WTC11 (cell line): ENCODE results near the gene PROZ. TPM values are rescaled to one million over a fixed set of nuclear protein-coding genes. Genes with fewer than 3 reads are reported as not detected.
A peak's percentile ranks its signal among the peaks of the same experiment; 100 is the strongest.

ENCODE experiments used
- ATAC-seq: fragments of 200-7000 bp; cut with Tn5 transposase; 2 replicates; pipeline ENCODE4 v1.10.0; 2021; ENCODE audit warnings: mild to moderate bottlenecking, moderate library complexity
- CTCF ChIA-PET: fragments of 300-600 bp; sonication (Branson Sonifier 250); formaldehyde crosslinking; loops from one replicate; lab custom pipeline; 2021; ENCODE audit warnings: antibody characterized with exemption; lab: Charles Lee
- POLR2A ChIA-PET: fragments of 350-600 bp; sonication (Branson Sonifier 250); formaldehyde crosslinking; loops from one replicate; lab custom pipeline; 2021; ENCODE audit warnings: antibody characterized with exemption; lab: Charles Lee
- DNase-seq: peaks from one replicate; pipeline ENCODE4 v3.0.0; 2021; ENCODE audit warnings: low spot score
- H3K27ac Mint-ChIP-seq: 2 replicates; pipeline ENCODE4 v1.8.0; 2021; ENCODE audit warnings: mixed read lengths
- H3K27me3 Mint-ChIP-seq: 2 replicates; pipeline ENCODE4 v1.8.0; 2021; ENCODE audit warnings: low read depth, mild to moderate bottlenecking, moderate library complexity, mixed read lengths
- H3K36me3 Mint-ChIP-seq: 2 replicates; pipeline ENCODE4 v1.8.0; 2021; ENCODE audit warnings: mixed read lengths
- H3K4me1 Mint-ChIP-seq: 2 replicates; pipeline ENCODE4 v1.8.0; 2022; ENCODE audit warnings: mixed read lengths
- H3K4me3 Mint-ChIP-seq: 2 replicates; pipeline ENCODE4 v1.8.0; 2021; ENCODE audit warnings: mild to moderate bottlenecking, moderate library complexity, mixed read lengths
- H3K9me3 Mint-ChIP-seq: 2 replicates; pipeline ENCODE4 v1.8.0; 2021; ENCODE audit warnings: mixed read lengths
- ETV6 ChIP-seq: sonication (generic); formaldehyde crosslinking; IDR thresholded peaks from 2 replicates; pipeline ENCODE4 v1.8.1; 2022; ENCODE audit warnings: mild to moderate bottlenecking, missing genetic modification reagents
- GABPB1 ChIP-seq: sonication (generic); formaldehyde crosslinking; IDR thresholded peaks from 2 replicates; pipeline ENCODE4 v1.8.1; 2023; ENCODE audit warnings: mild to moderate bottlenecking, missing genetic modification reagents
- GTF2I ChIP-seq: fragments of 250-450 bp; sonication (Bioruptor Pico); conservative IDR thresholded peaks from 2 replicates; pipeline ENCODE4 v1.4.0; 2021; ENCODE audit warnings: mild to moderate bottlenecking
- HMGA2 ChIP-seq: fragments of 250-450 bp; sonication (Bioruptor Pico); IDR thresholded peaks from 2 replicates; pipeline ENCODE4 v1.4.0; 2021; ENCODE audit warnings: mild to moderate bottlenecking, moderate library complexity
- NR2C2 ChIP-seq: sonication (generic); formaldehyde crosslinking; IDR thresholded peaks from 2 replicates; pipeline ENCODE4 v1.8.0; 2022; ENCODE audit warnings: mild to moderate bottlenecking, missing genetic modification reagents
- PRRX2 ChIP-seq: fragments of 250-450 bp; sonication (Bioruptor Pico); IDR thresholded peaks from 2 replicates; pipeline ENCODE4 v1.8.0; 2021; ENCODE audit warnings: mild to moderate bottlenecking
- ZNF121 ChIP-seq: sonication (generic); formaldehyde crosslinking; IDR thresholded peaks from 2 replicates; pipeline ENCODE4 v1.8.0; 2023; ENCODE audit warnings: missing genetic modification reagents
- ZNF263 ChIP-seq: sonication (generic); formaldehyde crosslinking; IDR thresholded peaks from 2 replicates; pipeline ENCODE4 v1.8.1; 2022; ENCODE audit warnings: low read depth, mild to moderate bottlenecking, moderate library complexity, missing genetic modification reagents
- ZNF423 ChIP-seq: fragments of 250-450 bp; sonication (Bioruptor Pico); IDR thresholded peaks from 2 replicates; pipeline ENCODE4 v2.1.2; 2022; ENCODE audit warnings: mild to moderate bottlenecking, moderate library complexity
- total RNA-seq: library from RNA; stranded (reverse); gene quantifications from 3 replicates; pipeline ENCODE4 v1.2.3, GENCODE V29; 2021
- TF ChIP-seq, protein P1 (sequence below): sonication (generic); formaldehyde crosslinking; IDR thresholded peaks from 2 replicates; pipeline ENCODE4 v1.8.0; 2022; ENCODE audit warnings: mild to moderate bottlenecking, missing genetic modification reagents
- TF ChIP-seq, protein P2 (sequence below): sonication (generic); formaldehyde crosslinking; IDR thresholded peaks from 2 replicates; pipeline ENCODE4 v1.8.0; 2022; ENCODE audit warnings: mild to moderate bottlenecking, missing genetic modification reagents
- TF ChIP-seq, protein P3 (sequence below): sonication (generic); formaldehyde crosslinking; IDR thresholded peaks from 2 replicates; pipeline ENCODE4 v1.8.1; 2023; ENCODE audit warnings: mild to moderate bottlenecking, moderate library complexity, missing genetic modification reagents
- TF ChIP-seq, protein P4 (sequence below): sonication (generic); formaldehyde crosslinking; IDR thresholded peaks from 2 replicates; pipeline ENCODE4 v1.8.1; 2022; ENCODE audit warnings: mild to moderate bottlenecking, missing genetic modification reagents, moderate library complexity, borderline replicate concordance
- TF ChIP-seq, protein P5 (sequence below): fragments of 250-450 bp; sonication (Bioruptor Pico); IDR thresholded peaks from 2 replicates; pipeline ENCODE4 v1.9.0; 2021; ENCODE audit warnings: mild to moderate bottlenecking
- TF ChIP-seq, protein P6 (sequence below): fragments of 200-600 bp; IDR thresholded peaks from 2 replicates; pipeline ENCODE4 v1.8.0; 2022; ENCODE audit warnings: antibody characterized with exemption
- TF ChIP-seq, protein P7 (sequence below): fragments of 250-450 bp; sonication (Bioruptor Pico); IDR thresholded peaks from 2 replicates; pipeline ENCODE4 v1.9.0; 2021; ENCODE audit warnings: mild to moderate bottlenecking
- TF ChIP-seq, protein P8 (sequence below): sonication (generic); formaldehyde crosslinking; IDR thresholded peaks from 2 replicates; pipeline ENCODE4 v1.8.0; 2022; ENCODE audit warnings: mild to moderate bottlenecking, missing genetic modification reagents
- TF ChIP-seq, protein P9 (sequence below): sonication (generic); formaldehyde crosslinking; IDR thresholded peaks from 2 replicates; pipeline ENCODE4 v1.8.1; 2022; ENCODE audit warnings: missing genetic modification reagents, borderline replicate concordance

PROZ gene
- total RNA-seq, 1 experiment from 2014 or later: not detected

DNA sequence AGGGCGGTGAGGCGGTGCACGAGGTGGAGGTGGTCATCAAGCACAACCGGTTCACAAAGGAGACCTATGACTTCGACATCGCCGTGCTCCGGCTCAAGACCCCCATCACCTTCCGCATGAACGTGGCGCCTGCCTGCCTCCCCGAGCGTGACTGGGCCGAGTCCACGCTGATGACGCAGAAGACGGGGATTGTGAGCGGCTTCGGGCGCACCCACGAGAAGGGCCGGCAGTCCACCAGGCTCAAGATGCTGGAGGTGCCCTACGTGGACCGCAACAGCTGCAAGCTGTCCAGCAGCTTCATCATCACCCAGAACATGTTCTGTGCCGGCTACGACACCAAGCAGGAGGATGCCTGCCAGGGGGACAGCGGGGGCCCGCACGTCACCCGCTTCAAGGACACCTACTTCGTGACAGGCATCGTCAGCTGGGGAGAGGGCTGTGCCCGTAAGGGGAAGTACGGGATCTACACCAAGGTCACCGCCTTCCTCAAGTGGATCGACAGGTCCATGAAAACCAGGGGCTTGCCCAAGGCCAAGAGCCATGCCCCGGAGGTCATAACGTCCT, 9.4 kb upstream of the PROZ start (continued):
- TF ChIP-seq, protein P1, sequence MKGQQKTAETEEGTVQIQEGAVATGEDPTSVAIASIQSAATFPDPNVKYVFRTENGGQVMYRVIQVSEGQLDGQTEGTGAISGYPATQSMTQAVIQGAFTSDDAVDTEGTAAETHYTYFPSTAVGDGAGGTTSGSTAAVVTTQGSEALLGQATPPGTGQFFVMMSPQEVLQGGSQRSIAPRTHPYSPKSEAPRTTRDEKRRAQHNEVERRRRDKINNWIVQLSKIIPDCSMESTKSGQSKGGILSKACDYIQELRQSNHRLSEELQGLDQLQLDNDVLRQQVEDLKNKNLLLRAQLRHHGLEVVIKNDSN (CRISPR knock-in tag): no peak
- TF ChIP-seq, protein P2, sequence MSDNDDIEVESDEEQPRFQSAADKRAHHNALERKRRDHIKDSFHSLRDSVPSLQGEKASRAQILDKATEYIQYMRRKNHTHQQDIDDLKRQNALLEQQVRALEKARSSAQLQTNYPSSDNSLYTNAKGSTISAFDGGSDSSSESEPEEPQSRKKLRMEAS (CRISPR knock-in tag): no peak
- TF ChIP-seq, protein P3, sequence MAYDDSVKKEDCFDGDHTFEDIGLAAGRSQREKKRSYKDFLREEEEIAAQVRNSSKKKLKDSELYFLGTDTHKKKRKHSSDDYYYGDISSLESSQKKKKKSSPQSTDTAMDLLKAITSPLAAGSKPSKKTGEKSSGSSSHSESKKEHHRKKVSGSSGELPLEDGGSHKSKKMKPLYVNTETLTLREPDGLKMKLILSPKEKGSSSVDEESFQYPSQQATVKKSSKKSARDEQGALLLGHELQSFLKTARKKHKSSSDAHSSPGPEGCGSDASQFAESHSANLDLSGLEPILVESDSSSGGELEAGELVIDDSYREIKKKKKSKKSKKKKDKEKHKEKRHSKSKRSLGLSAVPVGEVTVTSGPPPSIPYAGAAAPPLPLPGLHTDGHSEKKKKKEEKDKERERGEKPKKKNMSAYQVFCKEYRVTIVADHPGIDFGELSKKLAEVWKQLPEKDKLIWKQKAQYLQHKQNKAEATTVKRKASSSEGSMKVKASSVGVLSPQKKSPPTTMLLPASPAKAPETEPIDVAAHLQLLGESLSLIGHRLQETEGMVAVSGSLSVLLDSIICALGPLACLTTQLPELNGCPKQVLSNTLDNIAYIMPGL (CRISPR knock-in tag): no peak
- TF ChIP-seq NR2C2 (CRISPR knock-in tag) (no peak), GTF2I (no peak), PRRX2 (CRISPR knock-in tag) (no peak)
- TF ChIP-seq, protein P4, sequence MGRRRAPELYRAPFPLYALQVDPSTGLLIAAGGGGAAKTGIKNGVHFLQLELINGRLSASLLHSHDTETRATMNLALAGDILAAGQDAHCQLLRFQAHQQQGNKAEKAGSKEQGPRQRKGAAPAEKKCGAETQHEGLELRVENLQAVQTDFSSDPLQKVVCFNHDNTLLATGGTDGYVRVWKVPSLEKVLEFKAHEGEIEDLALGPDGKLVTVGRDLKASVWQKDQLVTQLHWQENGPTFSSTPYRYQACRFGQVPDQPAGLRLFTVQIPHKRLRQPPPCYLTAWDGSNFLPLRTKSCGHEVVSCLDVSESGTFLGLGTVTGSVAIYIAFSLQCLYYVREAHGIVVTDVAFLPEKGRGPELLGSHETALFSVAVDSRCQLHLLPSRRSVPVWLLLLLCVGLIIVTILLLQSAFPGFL (CRISPR knock-in tag): no peak
- TF ChIP-seq, all 79 proteins: peak for 0

DNA sequence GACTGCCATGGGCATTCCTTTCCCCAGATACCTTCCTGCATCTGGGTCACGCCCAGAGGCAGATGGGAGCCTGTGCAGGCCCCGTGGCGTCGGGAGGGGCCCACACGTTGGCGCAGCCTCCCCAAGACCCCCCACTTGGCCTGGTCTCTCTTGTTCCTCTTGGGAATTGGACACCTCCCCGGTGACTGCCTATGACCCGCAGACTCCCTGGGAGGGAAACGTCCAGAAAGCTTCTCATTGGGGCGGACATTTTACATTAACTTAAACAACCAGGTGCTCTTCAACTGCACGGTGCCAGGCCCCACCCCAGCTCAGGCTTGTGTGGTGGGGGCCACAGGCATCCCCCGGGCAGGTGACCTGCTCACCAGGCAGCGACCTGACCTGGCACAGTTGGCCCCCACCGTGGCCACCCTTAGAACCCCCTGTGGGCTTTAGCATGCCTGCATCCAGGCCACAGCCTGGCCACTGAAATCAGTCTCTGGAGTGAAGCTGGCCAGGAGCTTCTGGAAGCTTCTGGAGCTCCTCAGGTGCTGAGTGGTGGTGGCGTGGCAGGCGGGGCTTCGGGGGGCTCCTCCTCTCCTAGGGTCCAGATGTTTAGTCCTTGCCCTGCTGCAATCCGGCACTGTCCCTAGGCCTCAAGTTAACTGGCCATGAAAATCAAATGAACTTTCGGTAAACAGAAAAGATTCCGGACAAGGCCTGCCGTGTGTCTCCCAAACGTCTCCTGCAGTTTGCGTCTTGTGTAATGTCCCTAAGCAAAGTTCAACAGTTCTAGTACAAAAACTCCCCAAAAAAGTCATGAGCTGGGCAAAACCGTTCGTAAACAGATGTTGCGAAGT, 8.5 kb upstream of the PROZ start:
- Mint-ChIP-seq H3K36me3 (no peaks in the 10 kb centered on the region), H3K4me1 (peaks cover 16% of the 10 kb centered on the region), H3K4me3 (no peak overlapping the region), H3K9me3 (no peaks in the 10 kb centered on the region), H3K27me3 (peaks cover 22% of the 10 kb centered on the region), H3K27ac (no peak overlapping the region; the same call in 1 of the 2 replicates)
- no peak for ATAC-seq
- ChIA-PET CTCF (no interaction called here), POLR2A (no interaction called here)
- TF ChIP-seq ZNF121 (CRISPR knock-in tag) (no peak), GABPB1 (CRISPR knock-in tag) (0 out of 2 replicates have a peak, but pooled peaks have one; percentile 37), ETV6 (no peak), ZNF263 (CRISPR knock-in tag) (no peak)
- DNase-seq: no peak

DNA sequence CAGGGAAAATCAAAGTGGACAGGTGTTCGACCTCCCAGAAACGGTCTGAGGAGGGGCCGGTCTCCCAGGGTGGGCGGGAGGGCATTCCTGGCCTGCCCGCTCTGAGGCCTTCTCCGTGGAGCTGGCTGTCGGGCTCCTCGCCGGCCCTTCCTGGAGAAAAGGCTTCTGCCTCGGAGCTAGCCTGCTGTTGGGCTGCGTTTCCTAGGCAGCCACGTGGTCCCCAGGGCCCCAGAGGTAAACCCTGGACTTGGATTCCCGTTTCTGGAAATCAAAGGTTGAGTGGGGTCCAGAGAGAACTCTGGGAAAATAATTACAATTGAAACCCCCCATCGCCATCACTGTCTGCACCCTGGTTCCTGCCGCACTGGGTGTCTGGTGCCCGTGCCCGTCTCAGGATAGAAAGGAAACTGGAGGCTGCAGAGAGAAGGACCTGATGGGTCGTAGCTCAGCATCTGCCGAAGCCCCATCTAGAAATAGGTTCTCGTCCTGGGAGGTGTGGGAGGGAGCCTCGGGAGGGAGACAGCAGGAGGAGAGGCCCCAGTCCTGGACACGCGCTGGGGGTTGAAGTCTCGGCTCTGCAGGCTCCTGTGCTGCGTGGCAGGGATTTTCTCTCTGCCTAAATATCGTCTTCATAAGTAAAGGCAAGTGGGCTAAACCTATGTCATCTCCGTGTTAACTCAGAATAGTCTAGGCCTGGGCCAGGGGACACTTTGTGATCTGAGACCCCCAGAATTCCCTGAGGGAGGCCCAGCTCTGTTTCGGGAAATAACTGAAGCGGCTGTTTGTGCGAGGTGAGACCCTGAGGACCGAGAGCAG, 7.7 kb upstream of the PROZ start:
- no peaks in the 10 kb centered on the region for H3K36me3 Mint-ChIP-seq
- no peak for DNase-seq
- TF ChIP-seq, protein P5, sequence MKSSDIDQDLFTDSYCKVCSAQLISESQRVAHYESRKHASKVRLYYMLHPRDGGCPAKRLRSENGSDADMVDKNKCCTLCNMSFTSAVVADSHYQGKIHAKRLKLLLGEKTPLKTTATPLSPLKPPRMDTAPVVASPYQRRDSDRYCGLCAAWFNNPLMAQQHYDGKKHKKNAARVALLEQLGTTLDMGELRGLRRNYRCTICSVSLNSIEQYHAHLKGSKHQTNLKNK (CRISPR knock-in tag): no peak
- TF ChIP-seq, protein P6, sequence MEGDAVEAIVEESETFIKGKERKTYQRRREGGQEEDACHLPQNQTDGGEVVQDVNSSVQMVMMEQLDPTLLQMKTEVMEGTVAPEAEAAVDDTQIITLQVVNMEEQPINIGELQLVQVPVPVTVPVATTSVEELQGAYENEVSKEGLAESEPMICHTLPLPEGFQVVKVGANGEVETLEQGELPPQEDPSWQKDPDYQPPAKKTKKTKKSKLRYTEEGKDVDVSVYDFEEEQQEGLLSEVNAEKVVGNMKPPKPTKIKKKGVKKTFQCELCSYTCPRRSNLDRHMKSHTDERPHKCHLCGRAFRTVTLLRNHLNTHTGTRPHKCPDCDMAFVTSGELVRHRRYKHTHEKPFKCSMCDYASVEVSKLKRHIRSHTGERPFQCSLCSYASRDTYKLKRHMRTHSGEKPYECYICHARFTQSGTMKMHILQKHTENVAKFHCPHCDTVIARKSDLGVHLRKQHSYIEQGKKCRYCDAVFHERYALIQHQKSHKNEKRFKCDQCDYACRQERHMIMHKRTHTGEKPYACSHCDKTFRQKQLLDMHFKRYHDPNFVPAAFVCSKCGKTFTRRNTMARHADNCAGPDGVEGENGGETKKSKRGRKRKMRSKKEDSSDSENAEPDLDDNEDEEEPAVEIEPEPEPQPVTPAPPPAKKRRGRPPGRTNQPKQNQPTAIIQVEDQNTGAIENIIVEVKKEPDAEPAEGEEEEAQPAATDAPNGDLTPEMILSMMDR: no peak
- TF ChIP-seq, protein P7, sequence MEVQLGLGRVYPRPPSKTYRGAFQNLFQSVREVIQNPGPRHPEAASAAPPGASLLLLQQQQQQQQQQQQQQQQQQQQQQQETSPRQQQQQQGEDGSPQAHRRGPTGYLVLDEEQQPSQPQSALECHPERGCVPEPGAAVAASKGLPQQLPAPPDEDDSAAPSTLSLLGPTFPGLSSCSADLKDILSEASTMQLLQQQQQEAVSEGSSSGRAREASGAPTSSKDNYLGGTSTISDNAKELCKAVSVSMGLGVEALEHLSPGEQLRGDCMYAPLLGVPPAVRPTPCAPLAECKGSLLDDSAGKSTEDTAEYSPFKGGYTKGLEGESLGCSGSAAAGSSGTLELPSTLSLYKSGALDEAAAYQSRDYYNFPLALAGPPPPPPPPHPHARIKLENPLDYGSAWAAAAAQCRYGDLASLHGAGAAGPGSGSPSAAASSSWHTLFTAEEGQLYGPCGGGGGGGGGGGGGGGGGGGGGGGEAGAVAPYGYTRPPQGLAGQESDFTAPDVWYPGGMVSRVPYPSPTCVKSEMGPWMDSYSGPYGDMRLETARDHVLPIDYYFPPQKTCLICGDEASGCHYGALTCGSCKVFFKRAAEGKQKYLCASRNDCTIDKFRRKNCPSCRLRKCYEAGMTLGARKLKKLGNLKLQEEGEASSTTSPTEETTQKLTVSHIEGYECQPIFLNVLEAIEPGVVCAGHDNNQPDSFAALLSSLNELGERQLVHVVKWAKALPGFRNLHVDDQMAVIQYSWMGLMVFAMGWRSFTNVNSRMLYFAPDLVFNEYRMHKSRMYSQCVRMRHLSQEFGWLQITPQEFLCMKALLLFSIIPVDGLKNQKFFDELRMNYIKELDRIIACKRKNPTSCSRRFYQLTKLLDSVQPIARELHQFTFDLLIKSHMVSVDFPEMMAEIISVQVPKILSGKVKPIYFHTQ (CRISPR knock-in tag): no peak
- TF ChIP-seq ZNF423 (CRISPR knock-in tag) (no peak), PRRX2 (CRISPR knock-in tag) (no peak), ZNF263 (CRISPR knock-in tag) (no peak), HMGA2 (no peak)
- TF ChIP-seq, protein P8, sequence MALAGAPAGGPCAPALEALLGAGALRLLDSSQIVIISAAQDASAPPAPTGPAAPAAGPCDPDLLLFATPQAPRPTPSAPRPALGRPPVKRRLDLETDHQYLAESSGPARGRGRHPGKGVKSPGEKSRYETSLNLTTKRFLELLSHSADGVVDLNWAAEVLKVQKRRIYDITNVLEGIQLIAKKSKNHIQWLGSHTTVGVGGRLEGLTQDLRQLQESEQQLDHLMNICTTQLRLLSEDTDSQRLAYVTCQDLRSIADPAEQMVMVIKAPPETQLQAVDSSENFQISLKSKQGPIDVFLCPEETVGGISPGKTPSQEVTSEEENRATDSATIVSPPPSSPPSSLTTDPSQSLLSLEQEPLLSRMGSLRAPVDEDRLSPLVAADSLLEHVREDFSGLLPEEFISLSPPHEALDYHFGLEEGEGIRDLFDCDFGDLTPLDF (CRISPR knock-in tag): no peak
- TF ChIP-seq, protein P9, sequence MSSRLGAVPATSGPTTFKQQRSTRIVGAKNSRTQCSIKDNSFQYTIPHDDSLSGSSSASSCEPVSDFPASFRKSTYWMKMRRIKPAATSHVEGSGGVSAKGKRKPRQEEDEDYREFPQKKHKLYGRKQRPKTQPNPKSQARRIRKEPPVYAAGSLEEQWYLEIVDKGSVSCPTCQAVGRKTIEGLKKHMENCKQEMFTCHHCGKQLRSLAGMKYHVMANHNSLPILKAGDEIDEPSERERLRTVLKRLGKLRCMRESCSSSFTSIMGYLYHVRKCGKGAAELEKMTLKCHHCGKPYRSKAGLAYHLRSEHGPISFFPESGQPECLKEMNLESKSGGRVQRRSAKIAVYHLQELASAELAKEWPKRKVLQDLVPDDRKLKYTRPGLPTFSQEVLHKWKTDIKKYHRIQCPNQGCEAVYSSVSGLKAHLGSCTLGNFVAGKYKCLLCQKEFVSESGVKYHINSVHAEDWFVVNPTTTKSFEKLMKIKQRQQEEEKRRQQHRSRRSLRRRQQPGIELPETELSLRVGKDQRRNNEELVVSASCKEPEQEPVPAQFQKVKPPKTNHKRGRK: no peak

More for the DNA sequence above, 7.7 kb upstream of the PROZ start:
- Mint-ChIP-seq H3K4me1 (peaks cover 17% of the 10 kb centered on the region), H3K9me3 (peaks cover 6% of the 10 kb centered on the region), H3K4me3 (no peak overlapping the region), H3K27ac (no peak overlapping the region; the same call in 1 of the 2 replicates), H3K27me3 (peaks cover 25% of the 10 kb centered on the region)
- POLR2A ChIA-PET: no interaction called here
- CTCF ChIA-PET: no interaction called here
- ATAC-seq: no peak
